Measurements from ENCODE around the gene CEACAM1.
"Not testable (repeated sequence)": the region's sequence is repeated elsewhere in the genome, so short reads cannot be mapped to it uniquely, and the experiment has no call there.

Gene CEACAM1

DNA sequence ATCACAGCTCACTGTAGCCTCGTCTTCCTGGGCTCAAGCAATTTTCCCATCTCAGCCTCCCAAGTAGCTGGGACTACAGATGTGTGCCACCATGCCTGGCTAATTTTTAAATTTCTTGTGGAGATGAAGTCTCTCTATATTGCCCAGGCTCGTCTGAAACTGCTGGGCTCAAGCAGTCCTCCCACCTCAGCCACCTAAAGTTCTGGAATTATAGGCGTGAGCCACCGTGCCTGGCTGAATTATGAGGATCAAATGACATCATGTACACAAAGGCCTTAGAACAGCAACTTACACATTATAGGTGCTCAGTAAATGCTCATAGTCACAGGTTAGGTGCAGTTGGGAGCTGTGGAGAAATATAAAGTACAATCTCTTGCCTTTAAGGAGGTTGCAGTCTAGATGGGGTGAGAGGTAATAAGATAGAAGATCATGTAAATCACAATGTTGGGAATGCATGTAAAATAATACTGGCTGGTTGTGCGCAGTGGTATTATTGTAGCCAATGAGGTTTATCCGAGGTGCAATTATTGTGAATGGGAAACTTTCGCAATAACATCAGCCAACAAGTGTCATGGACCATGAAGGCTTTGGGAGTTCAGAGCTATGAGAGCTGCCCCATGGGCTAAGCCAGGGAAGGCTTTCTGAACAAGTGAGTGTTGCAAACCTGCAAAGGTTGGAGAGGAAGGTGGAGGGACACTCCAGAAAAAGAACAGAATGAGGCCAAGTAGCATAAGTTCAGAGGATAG is 55.7 kb downstream of the CEACAM1 start:
- DNase-seq = no peak

DNA sequence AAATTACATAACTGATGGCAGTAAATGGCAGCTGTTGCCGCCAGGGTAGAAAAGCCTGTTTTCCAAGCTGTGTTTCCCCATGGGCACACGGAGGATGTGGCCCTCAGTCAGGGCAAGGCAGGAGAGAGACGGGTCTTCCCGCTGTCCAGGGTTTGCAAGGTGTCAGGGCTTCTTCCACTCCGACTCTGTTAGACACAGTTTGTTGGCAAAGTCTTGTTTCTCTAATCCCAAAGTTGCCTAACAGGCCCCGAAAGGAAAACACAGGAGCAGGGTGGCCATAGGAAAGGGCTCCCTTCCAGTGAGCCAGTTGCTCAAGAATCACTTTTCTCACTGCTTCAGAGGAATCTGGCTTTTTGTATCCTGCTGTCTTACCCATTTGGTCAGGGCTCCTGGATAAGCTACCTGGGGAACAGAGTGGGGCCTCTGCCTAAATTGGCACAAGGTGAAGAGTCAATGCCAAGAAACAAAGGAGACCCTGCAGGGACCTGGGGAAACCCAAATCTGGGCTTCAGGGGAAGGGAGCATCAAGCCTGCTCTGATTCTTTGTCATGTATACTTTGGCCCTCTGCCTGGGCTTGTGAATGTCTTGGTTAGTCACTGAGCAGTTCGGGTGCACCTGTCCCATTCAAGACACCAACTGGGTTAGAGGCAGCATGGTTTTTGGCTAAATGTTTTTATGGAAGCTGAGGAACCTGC is 56.6 kb downstream of the CEACAM1 start:
- DNase-seq = no peak

DNA sequence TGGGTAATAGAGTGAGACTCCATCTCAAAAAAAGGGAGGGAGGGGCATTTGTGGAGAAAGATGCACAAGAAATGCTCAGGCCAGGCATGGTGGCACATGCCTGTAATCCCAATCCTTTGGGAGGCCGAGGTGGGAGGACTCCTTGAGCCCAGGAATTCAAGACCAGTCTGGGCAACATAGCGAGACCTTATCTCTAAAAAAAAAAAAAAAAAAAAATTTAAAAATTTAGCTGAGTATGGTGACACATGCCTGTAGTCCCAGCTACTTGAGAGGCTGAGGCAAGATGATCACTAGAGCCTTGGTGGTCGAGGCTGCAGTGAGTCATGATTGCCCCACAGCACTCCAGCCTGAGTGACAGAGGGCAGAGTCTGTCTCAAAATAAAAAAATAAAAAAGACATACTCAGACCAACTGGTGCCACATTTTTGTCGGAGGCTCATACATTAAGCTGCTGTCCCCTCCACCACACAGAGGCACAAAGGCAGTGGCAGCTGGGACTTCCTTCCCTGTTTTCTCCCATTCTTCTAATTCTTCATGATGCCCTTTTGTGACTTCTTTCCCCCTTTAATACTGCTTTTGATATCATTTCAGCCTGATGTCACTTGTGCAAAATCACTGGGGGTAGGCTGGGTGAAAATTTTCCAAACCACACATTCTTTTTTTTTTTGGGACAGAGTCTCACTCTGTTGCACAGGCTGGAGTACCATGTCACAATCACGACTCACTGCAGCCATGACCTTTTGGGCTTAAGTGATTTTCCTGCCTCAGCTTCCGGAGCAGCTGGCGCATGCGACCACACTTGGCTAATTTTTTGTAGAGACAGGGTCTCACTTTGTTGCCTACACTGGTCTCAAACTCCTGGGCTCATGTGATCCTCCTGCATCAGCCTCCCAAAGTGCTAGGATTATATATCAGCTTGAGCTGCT is 58.7 kb downstream of the CEACAM1 start:
- no peak for DNase-seq

DNA sequence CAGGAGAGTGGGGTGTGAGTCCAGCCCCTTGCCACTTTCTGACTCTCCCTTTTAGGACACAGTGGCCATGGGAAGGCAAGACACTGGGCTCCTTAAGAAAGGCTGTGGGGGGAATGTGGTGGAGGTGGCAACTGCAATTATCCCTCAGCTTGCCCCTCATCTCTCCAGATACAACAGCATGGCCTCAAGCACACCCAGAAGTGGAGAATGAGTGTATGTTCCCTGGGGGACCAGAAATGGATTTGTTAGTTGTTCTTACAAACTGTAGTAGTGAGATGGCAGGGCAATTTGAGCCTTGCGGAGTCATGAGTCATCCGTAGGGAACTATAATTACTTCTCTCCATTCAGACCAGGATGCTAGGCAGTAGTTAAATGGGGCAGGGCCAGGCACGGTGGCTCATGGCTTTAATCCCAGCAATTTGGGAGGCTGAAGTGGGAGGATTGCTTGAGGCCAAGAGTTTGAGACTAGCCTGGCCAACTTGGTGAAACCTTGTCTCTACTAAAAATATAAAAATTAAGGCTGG is 59.9 kb downstream of the CEACAM1 start:
- DNase-seq = no peak

DNA sequence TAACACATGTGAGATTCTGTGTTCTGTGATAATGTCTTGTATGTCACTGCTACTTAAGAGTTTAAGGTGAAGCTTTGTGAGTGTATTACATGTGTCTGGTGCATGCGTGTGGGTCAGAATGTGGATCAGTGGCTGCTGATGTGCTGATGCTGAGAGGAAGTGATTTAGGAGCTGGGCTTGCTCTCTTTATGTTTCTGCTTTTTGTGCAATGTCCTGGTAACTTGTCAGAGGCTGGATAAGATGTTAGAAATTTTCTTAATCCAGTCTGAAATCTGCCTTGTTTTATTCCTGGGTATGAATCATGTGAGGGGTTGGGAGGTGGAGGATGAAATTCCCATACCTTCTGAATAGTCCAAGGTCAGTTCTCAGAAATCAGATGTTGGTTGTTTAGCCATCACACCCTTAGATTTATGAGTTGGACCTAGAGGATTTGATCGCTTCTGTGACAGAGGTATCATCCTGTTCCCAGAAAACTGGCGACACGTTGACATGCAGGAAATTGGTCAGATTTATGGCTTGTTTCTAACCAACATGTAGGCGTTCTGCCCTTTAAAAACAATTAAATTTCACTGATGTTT is 61.0 kb downstream of the CEACAM1 start:
- DNase-seq = no peak

DNA sequence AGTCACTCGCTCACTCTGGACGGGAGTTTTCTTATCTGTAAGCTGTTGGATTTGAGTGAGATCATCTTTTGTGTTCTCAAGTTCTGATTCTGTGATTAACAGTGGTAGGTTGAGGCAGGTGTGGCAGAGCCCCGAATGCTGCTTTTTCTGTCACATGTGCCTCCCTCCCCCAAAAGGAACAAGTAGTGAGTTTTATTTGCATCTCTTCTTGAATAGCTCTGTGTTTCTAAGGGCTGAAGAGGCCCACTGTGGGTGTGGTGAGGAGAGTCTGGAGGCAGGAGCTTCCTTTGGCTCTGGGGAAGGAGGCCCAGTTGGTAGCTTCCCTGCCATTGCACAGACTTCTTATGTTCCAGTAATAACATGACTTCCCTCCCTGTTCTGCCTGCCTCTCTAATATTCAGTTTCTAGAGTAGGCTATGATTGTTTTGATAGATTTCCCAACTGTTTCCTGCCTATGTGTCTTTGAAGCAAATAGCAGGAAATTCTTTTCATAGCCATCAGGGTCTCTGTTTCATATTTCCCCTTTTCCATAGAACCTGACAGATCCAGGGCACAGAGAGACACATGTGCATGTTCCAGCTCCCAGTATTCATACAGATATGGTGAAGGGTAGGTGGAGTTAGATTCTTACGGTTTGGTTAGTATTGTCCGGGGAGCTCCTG is 61.6 kb downstream of the CEACAM1 start:
- DNase-seq = no peak

DNA sequence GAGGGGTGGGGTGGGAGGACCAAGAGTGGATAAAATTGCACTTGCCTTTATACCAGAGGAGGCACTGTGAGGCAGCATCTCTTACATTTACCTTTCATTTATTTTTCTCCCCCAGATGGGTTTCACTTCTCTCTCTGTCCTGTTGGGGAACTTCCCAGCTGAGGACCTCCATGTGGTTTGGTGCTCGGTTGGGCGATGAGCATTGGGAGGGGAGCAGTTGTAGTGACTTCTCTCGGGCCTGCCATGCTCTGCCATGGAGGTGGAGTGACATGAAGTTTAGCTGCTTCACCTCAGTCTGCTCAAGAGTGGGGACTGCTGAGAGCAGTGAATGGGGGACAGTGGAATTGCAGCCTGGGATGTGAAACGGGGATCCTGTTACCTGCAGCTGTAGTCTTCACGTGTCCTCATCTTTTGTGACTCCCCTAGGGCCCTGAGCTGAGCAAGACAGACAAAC is 62.4 kb downstream of the CEACAM1 start:
- DNase-seq = no peak

DNA sequence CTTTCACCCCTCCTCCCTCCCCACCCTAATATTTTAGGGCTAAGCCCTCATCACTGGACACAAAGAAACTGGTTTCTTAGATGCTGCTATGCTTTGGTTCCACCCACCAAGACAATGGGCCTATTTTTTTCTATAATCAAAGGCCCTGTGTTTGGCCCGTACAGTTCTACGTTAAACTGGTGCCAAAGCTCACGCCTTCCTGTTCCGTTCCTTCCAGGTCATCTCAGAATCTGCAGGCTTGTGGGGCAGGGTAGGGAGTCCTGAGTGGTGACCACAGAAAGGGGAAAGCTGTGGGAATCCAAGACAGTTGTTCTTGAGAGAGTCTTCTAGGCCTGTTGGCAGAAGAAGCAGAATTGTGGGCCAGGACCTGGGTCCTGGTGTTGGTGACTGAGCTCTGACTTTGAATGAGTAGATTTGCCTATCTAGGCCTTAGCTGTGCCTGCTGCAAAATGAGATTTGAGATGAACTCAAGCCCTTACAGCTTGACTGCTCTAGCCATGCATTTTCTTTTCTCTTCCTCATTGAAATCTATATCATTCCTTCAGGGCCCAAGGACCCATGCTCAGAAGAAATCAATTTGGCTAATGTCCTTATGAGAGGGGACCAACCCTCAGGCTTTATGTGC is 66.5 kb downstream of the CEACAM1 start:
- DNase-seq = no peak

DNA sequence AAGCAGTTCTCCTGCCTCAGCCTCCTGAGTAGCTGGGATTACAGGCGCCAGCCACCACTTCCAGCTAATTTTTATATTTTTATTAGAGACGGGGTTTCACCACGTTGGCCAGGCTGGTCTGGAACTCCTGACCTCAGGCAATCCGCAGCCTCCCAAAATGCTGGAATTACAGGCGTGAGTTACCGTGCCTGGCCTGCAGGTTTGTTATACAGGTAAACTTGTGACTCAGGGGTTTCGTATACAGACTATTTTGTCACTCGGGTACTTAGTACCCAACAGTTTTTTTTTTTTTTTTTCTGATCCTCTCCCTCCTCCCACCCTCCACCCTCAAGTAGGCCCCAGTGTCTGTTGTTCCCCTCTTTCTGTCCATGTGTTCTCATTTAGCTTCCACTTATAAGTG is 67.0 kb downstream of the CEACAM1 start:
- DNase-seq = not testable (repeated sequence)

DNA sequence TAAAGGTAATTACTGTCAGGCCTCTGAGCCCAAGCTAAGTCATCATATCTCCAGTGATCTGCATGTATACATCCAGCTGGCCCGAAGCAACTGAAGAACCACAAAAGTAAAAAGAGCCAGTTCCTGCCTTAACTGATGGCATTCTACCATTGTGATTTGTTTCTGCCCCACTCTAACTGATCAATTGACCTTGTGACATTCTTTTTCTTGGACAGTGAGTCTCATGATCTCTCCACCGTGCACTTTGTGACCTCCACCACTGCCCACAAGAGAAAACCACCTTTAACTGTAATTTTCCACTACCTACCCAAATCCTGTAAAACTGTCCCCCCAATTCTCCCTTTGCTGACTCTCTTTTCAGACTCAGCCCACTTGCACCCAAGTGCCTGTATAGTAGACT is 68.4 kb downstream of the CEACAM1 start:
- no peak for DNase-seq

All from activated CD4-positive, CD25-positive, alpha-beta regulatory T cell treated with anti-CD3 and anti-CD28 coated beads, Interleukin-2, amount 50 U/mL, for 72 hours (primary cell).